GM12878 (cell line): ENCODE measurements around the gene QPCT. TPM values are rescaled to one million over a fixed set of nuclear protein-coding genes. Genes with fewer than 3 reads are reported as not detected.

Experiments used
- ATAC-seq: fragments of 200-7000 bp; cut with Tn5 transposase; 3 replicates; pipeline ENCODE4 v1.9.1; 2020; ENCODE audit warnings: mild to moderate bottlenecking, moderate library complexity
- BruUV-seq: library from RNA; stranded (reverse); fragments of 400-500 nt; replicated peaks from 2 replicates; lab custom pipeline; 2021; lab: Mats Ljungman, UMichigan
- CTCF ChIA-PET: fragments of 300-600 bp; sonication (Branson Sonifier 250); formaldehyde crosslinking; extraction: SDS; loops from one replicate; lab custom pipeline; 2021; ENCODE audit warnings: inconsistent platforms; lab: Yijun Ruan, JAX
- POLR2A ChIA-PET: fragments of 350-600 bp; formaldehyde crosslinking; extraction: SDS; loops from one replicate; lab custom pipeline; 2021; ENCODE audit warnings: inconsistent platforms; lab: Charles Lee
- RAD21 ChIA-PET: fragments of 300-600 bp; sonication (Branson Sonifier 250); formaldehyde crosslinking; loops from one replicate; lab custom pipeline; 2023; ENCODE audit warnings: antibody characterized with exemption; ENCODE audit not compliant: unreplicated experiment; lab: Charles Lee
- SMC1A ChIA-PET: fragments of 300-600 bp; sonication (Branson Sonifier 250); formaldehyde crosslinking; loops from one replicate; lab custom pipeline; 2023; ENCODE audit not compliant: unreplicated experiment, uncharacterized antibody; lab: Charles Lee
- DNase-seq: peaks from one replicate; pipeline ENCODE4 v3.0.0-alpha.2; 2011; ENCODE audit warnings: low read depth, low spot score
- FAIRE-seq: peaks from 3 replicates; lab custom pipeline; 2011; peaks lifted over from hg19 to GRCh38; lab: Jason Lieb, UNC
- H2AFZ ChIP-seq: 2 replicates; pipeline ENCODE4 v1.6.0; 2011; ENCODE audit warnings: low read depth, low read length, control low read depth; ENCODE audit not compliant: control insufficient read depth
- H3K27ac ChIP-seq: 2 replicates; pipeline ENCODE4 v1.5.1; 2011; ENCODE audit warnings: control low read depth; ENCODE audit not compliant: control insufficient read depth, insufficient read depth
- H3K27me3 ChIP-seq, 2 experiments: replicated peaks in 1 of 2; 2 replicates each; pipeline versions ENCODE4 v1.6.0 to v1.6.1; 2011; ENCODE audit warnings: low read length in 1 of 2; ENCODE audit not compliant: control insufficient read depth in 2 of 2, insufficient read depth in 2 of 2
- H3K36me3 ChIP-seq, 2 experiments: 2 replicates each; pipeline ENCODE4 v1.5.1; 2011; ENCODE audit warnings: low read length in 1 of 2; ENCODE audit not compliant: control insufficient read depth in 2 of 2, insufficient read depth in 2 of 2
- H3K4me1 ChIP-seq: 2 replicates; pipeline ENCODE4 v1.6.1; 2011; ENCODE audit warnings: mild to moderate bottlenecking, low read length, moderate library complexity, mixed read lengths; ENCODE audit not compliant: control insufficient read depth, insufficient read depth
- H3K4me2 ChIP-seq: 2 replicates; pipeline ENCODE4 v1.6.0; 2011; ENCODE audit warnings: control low read depth; ENCODE audit not compliant: control insufficient read depth, insufficient read depth
- H3K4me3 ChIP-seq: fragments of 200-600 bp; sonication (generic); 2 replicates; pipeline ENCODE4 v1.5.1; 2016
- H3K79me2 ChIP-seq: 2 replicates; pipeline ENCODE4 v1.6.0; 2011; ENCODE audit warnings: low read length; ENCODE audit not compliant: control insufficient read depth, insufficient read depth
- H3K9ac ChIP-seq: 2 replicates; pipeline ENCODE4 v1.8.0; 2011; ENCODE audit warnings: low read length, control low read depth, mixed read lengths; ENCODE audit not compliant: control insufficient read depth, insufficient read depth
- H3K9me3 ChIP-seq: replicated peaks from 3 replicates; pipeline ENCODE4 v1.5.1; 2011; ENCODE audit warnings: mild to moderate bottlenecking, low read length; ENCODE audit not compliant: control insufficient read depth, insufficient read depth
- H4K20me1 ChIP-seq: 2 replicates; pipeline ENCODE4 v1.6.0; 2011; ENCODE audit not compliant: control insufficient read depth, insufficient read depth
- BCL3 ChIP-seq: IDR thresholded peaks from 2 replicates; pipeline ENCODE4 v1.6.1; 2011; ENCODE audit warnings: borderline replicate concordance, low read depth, mild to moderate bottlenecking, moderate library complexity, low read length; ENCODE audit not compliant: insufficient read depth, poor library complexity, severe bottlenecking
- CTCF ChIP-seq, 3 experiments: IDR thresholded peaks in 2 of 3; conservative IDR thresholded peaks in 1 of 3; 2 replicates each; pipeline ENCODE4 v1.5.1; 2011; ENCODE audit warnings: low read depth in 3 of 3, low read length in 3 of 3, mild to moderate bottlenecking in 3 of 3, control low read depth in 2 of 3, moderate library complexity in 2 of 3, inconsistent platforms in 1 of 3, mixed read lengths in 1 of 3; ENCODE audit not compliant: control insufficient read depth in 2 of 3, insufficient read depth in 1 of 3; ENCODE audit errors: extremely low read depth in 1 of 3
- KAT2A ChIP-seq: conservative IDR thresholded peaks from 2 replicates; pipeline ENCODE4 v1.6.1; 2011; ENCODE audit warnings: low read depth, low read length; ENCODE audit not compliant: control insufficient read depth
- PML ChIP-seq: IDR thresholded peaks from 2 replicates; pipeline ENCODE4 v1.6.1; 2012; ENCODE audit warnings: low read length, inconsistent platforms
- RAD21 ChIP-seq: IDR thresholded peaks from 2 replicates; pipeline ENCODE4 v1.6.1; 2011; ENCODE audit warnings: mild to moderate bottlenecking, low read depth, low read length, moderate library complexity; ENCODE audit not compliant: insufficient read depth
- SMC3 ChIP-seq: IDR thresholded peaks from 2 replicates; pipeline ENCODE4 v1.6.1; 2011; ENCODE audit warnings: low read length, improper control_type of control experiment, borderline replicate concordance
- YY1 ChIP-seq: IDR thresholded peaks from 2 replicates; pipeline ENCODE4 v1.6.1; 2011; ENCODE audit warnings: low read depth, mild to moderate bottlenecking, low read length
- WGBS: methylation state at CpG from one replicate; pipeline ENCODE4 v1.1.6; 2016; ENCODE audit warnings: low lambda C conversion rate; ENCODE audit not compliant: insufficient replicate concordance, insufficient coverage; ENCODE audit errors: missing lambda C conversion rate; 5-methylcytosine and 5-hydroxymethylcytosine counted together
- in situ Hi-C: fragments of 300-500 bp; cut with MboI; formaldehyde crosslinking; loops from 9 replicates; pipeline ENCODE4 v1.14.3; 2018; ENCODE audit warnings: mixed read lengths
- intact Hi-C: fragments of 100-400 bp; cut with micrococcal nuclease; formaldehyde crosslinking; loops from one replicate; pipeline ENCODE4 v1.14.2; 2022; ENCODE audit not compliant: unreplicated experiment
- polyA plus RNA-seq, 11 experiments: library from polyadenylated mRNA; depleted of rRNA in 4 of 11; unstranded in 6 of 11; stranded (reverse) in 5 of 11; fragments of >200 nt; fragmentation: Nextera tagmentation in 4 of 11; fragmentation: Illumina TruSeq in 1 of 11; extraction: Ambion mirVana in 4 of 11; extraction: Trizol in 1 of 11; gene quantifications; 1 replicate in 1 of 11; 2 replicates in 10 of 11; pipeline versions ENCODE4 v1.2.1 to v1.2.3, GENCODE V29; 2011 to 2016; ENCODE audit warnings: inconsistent platforms in 2 of 11, missing spikeins in 2 of 11, low read depth in 1 of 11
- total RNA-seq, 4 experiments: library from RNA; depleted of rRNA in 3 of 4; stranded (reverse); fragments of >200 nt in 3 of 4; fragmentation: Illumina TruSeq in 1 of 4; extraction: Trizol in 1 of 4; gene quantifications; 2 replicates each; pipeline versions ENCODE4 v1.2.1 to v1.2.3, GENCODE V29; 2013 to 2021

QPCT gene
- total and polyA plus RNA-seq, 10 of the 15 experiments (the other 5 are each of a cell fraction or from before 2014, with no cell fraction given) = 0.14 to 0.86 (median 0.18) TPM; not detected in 1

GRCh38 chr2:37415128-37415820 is 70.8 kb downstream of the QPCT start:
- Histone ChIP-seq H3K79me2 (no peaks in the 10 kb centered on the region), H4K20me1 (no peaks in the 10 kb centered on the region), H3K4me3 (no peak overlapping the region), H3K36me3 (no peaks in the 10 kb centered on the region), H3K27ac (no peak overlapping the region), H3K4me2 (no peak overlapping the region), H3K9ac (no peak overlapping the region), H3K4me1 (peaks cover 4% of the 10 kb centered on the region; the same call in 1 of the 2 replicates), H3K9me3 (no peaks in the 10 kb centered on the region), H3K27me3 (no peaks in the 10 kb centered on the region), H2AFZ (peak overlapping the region; percentile 11; the same call in 1 of the 2 replicates)
- no TSS peak for BruUV-seq
- CTCF ChIA-PET = interaction anchor here (0.6 to 12.6 kb wide), 66 partner anchors 10 to 859 kb away, joined by 3 to 336 read pairs (median 5); no protein-coding TSS in a partner anchor
- ATAC-seq = peak; percentile 57
- FAIRE-seq = no peak
- SMC1A ChIA-PET = interaction anchor here (0.6 to 13.2 kb wide), 73 partner anchors 10 to 478 kb away, joined by 3 to 351 read pairs (median 5); no protein-coding TSS in a partner anchor
- WGBS = 87% methylated on average over 7 of the region's 7 CpGs
- RAD21 ChIA-PET = interaction anchor here (0.6 to 11.7 kb wide), 61 partner anchors 10 to 860 kb away, joined by 3 to 291 read pairs (median 5); partner anchors contain the start of gene CDC42EP3
- POLR2A ChIA-PET = interaction anchor here (0.5 to 1.5 kb wide), 8 partner anchors 19 to 461 kb away, joined by 3 to 6 read pairs (median 4); no protein-coding TSS in a partner anchor
- intact Hi-C loops = loop anchor here (2.0 to 5.0 kb wide), 3 partner anchors 117 to 256 kb away; partner anchors contain the start of gene CDC42EP3
- no peak for TF ChIP-seq BCL3
- TF ChIP-seq CTCF (IDR thresholded peaks at IDR 0.05 in 2 of 3, conservative IDR thresholded peaks at IDR 0.05 in 1 of 3; ENCODE audit: control insufficient read depth in 2 of 3, extremely low read depth in 1 of 3, insufficient read depth in 1 of 3, low read depth in 3 of 3, low read length in 3 of 3) = peak; percentile 14 to 45 (median 25); a peak in 4 of 6 replicates
- TF ChIP-seq YY1 = peak; percentile 61; the same call in 1 of the 2 replicates
- TF ChIP-seq PML = no peak
- TF ChIP-seq SMC3 = peak; percentile 65; the same call in 1 of the 2 replicates
- TF ChIP-seq KAT2A = no peak
- TF ChIP-seq RAD21 = peak; percentile 74
- in situ Hi-C loops = no loop called here
- no peak for DNase-seq
